AG09319 (cell line): Measurements from ENCODE around the gene STMND1.

ENCODE experiments used
- DNase-seq: peaks from one replicate; pipeline ENCODE4 v3.0.0-alpha.2; 2010; ENCODE audit warnings: low read depth; ENCODE audit errors: extremely low read depth
- CTCF ChIP-seq: IDR thresholded peaks from 2 replicates; pipeline ENCODE4 v1.5.1; 2011; ENCODE audit warnings: low read depth, mild to moderate bottlenecking, inconsistent platforms, low read length, moderate library complexity

Gene STMND1

GRCh38 chr6:17149571-17149970, 47.7 kb downstream of the STMND1 start:
- no peak for DNase-seq

GRCh38 chr6:17150096-17150495, 48.2 kb downstream of the STMND1 start:
- no peak for DNase-seq
- no peak for TF ChIP-seq CTCF

More at GRCh38 chr6:17149571-17149970, 47.7 kb downstream of the STMND1 start:
- TF ChIP-seq CTCF: no peak

- TF ChIP-seq CTCF: no peak
These were observed 50.0 kb downstream of the STMND1 start for GRCh38 chr6:17151888-17152287.

GRCh38 chr6:17152703-17153102, 50.9 kb downstream of the STMND1 start:
- DNase-seq: no peak
- no peak for TF ChIP-seq CTCF

More at GRCh38 chr6:17151888-17152287, 50.0 kb downstream of the STMND1 start:
- no peak for DNase-seq

- TF ChIP-seq CTCF: peak; percentile 67
- peak; percentile 77 for DNase-seq
These were observed 54.5 kb downstream of the STMND1 start for GRCh38 chr6:17156112-17156921.

- no peak for DNase-seq
- no peak for TF ChIP-seq CTCF
These were observed 55.1 kb downstream of the STMND1 start for GRCh38 chr6:17156966-17157365.

- TF ChIP-seq CTCF: no peak
- DNase-seq: no peak
These were observed 55.8 kb downstream of the STMND1 start for GRCh38 chr6:17157617-17158016.
